ENCODE data around the gene TULP4.

GRCh38 chr6:158468666-158469065, 156.4 kb downstream of the TULP4 start:
- no peak for TF ChIP-seq YY1 (IDR thresholded peaks at IDR 0.05; ENCODE audit: low read depth)
- no peak for TF ChIP-seq EP300 (IDR thresholded peaks at IDR 0.05; ENCODE audit: borderline replicate concordance)
- TF ChIP-seq TCF12 (IDR thresholded peaks at IDR 0.05; ENCODE audit: low read depth): no peak
- no peak for TF ChIP-seq CEBPB (IDR thresholded peaks at IDR 0.05)
- no peak for TF ChIP-seq REST (IDR thresholded peaks at IDR 0.05; ENCODE audit: low read depth)
- TF ChIP-seq TAF1 (IDR thresholded peaks at IDR 0.05; ENCODE audit: low read depth): no peak
- no peak for TF ChIP-seq RAD21 (IDR thresholded peaks at IDR 0.05; ENCODE audit: low read depth)
- TF ChIP-seq NFIC (IDR thresholded peaks at IDR 0.05): no peak
- TF ChIP-seq FOXM1 (IDR thresholded peaks at IDR 0.05; ENCODE audit: borderline replicate concordance, low read depth): no peak
